Measurements from ENCODE around the gene MEN1.

DNA sequence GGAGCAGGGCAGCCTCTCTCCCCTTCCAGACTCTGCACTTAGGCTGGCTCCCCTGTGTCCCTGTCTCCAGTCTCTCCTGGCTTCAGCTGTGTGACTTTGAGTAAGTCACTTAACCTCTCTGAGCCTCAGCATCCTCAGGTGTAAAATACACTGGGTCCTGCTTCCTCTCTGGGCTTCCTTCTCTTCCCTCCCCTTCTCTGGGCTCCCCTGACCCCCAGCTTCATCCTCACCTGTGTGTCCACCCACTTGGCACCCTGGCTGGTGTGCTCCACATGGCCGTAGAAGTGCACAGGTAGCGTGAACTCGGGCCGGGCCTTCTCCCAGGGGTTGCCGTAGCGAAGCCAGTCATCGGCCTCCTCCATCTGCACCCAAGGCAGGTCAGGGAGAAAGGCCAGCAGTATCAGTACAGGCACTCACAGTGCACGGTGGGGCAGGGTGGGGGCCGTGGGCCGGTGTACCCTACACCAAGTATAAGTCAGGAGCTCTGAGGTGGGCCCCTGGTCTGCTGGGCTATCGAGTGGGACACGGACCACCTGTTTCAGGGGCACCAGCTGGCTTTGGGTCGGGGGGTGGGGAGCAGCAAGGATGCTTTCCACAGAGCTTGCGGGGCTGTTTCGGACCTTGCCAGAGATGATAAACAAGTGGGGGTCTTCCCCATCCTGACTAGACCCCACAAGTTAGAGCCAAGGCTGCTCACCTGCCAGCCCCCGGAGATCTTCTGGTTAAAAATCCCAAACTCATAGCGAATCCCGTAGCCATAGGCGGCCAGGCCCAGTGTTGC is 52.6 kb downstream of the MEN1 start:
- no peak for TF ChIP-seq POLR2A (IDR thresholded peaks at IDR 0.05)
- TF ChIP-seq, protein P1, sequence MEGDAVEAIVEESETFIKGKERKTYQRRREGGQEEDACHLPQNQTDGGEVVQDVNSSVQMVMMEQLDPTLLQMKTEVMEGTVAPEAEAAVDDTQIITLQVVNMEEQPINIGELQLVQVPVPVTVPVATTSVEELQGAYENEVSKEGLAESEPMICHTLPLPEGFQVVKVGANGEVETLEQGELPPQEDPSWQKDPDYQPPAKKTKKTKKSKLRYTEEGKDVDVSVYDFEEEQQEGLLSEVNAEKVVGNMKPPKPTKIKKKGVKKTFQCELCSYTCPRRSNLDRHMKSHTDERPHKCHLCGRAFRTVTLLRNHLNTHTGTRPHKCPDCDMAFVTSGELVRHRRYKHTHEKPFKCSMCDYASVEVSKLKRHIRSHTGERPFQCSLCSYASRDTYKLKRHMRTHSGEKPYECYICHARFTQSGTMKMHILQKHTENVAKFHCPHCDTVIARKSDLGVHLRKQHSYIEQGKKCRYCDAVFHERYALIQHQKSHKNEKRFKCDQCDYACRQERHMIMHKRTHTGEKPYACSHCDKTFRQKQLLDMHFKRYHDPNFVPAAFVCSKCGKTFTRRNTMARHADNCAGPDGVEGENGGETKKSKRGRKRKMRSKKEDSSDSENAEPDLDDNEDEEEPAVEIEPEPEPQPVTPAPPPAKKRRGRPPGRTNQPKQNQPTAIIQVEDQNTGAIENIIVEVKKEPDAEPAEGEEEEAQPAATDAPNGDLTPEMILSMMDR (IDR thresholded peaks at IDR 0.05) = no peak
